PC-9 (cell line): ENCODE results near the gene MTG2. TPM values are rescaled to one million over a fixed set of nuclear protein-coding genes. Genes with fewer than 3 reads are reported as not detected.

Experiments used
- BruUV-seq: library from RNA; stranded (reverse); fragments of 400-500 nt; replicated peaks from 2 replicates; lab custom pipeline; 2021; lab: Mats Ljungman, UMichigan
- CTCF ChIA-PET: fragments of 300-600 bp; sonication (Branson Sonifier 250); formaldehyde crosslinking; loops from one replicate; lab custom pipeline; 2022; ENCODE audit warnings: antibody characterized with exemption; lab: Charles Lee
- POLR2A ChIA-PET: fragments of 300-600 bp; sonication (Branson Sonifier 250); formaldehyde crosslinking; loops from one replicate; lab custom pipeline; 2022; ENCODE audit warnings: antibody characterized with exemption; ENCODE audit not compliant: unreplicated experiment; lab: Charles Lee
- DNase-seq, 2 experiments: peaks; one replicate each; pipeline versions ENCODE4 v3.0.0 to v3.0.0-alpha.2; 2015 to 2022; ENCODE audit warnings: mixed read lengths in 1 of 2
- H2AFZ ChIP-seq: fragments of 200-600 bp; sonication (generic); 2 replicates; pipeline ENCODE4 v1.8.1; 2017; ENCODE audit warnings: antibody characterized with exemption
- H3F3A ChIP-seq: fragments of 200-600 bp; sonication (generic); 2 replicates; pipeline ENCODE4 v1.8.1; 2017; ENCODE audit warnings: antibody characterized with exemption, mild to moderate bottlenecking, low read depth; ENCODE audit not compliant: insufficient read depth
- H3K27ac ChIP-seq: fragments of 200-600 bp; sonication (generic); 2 replicates; pipeline ENCODE4 v1.6.1; 2016; ENCODE audit warnings: mixed run types
- H3K27me3 ChIP-seq: fragments of 200-600 bp; sonication (generic); 2 replicates; pipeline ENCODE4 v1.6.1; 2016; ENCODE audit warnings: low read depth, mixed run types; ENCODE audit not compliant: insufficient read depth
- H3K36me3 ChIP-seq: fragments of 200-600 bp; sonication (generic); 2 replicates; pipeline ENCODE4 v1.6.1; 2016; ENCODE audit warnings: low read depth, mixed run types
- H3K4me1 ChIP-seq: fragments of 200-600 bp; sonication (generic); replicated peaks from 2 replicates; pipeline ENCODE4 v1.6.1; 2016; ENCODE audit warnings: mixed run types; ENCODE audit not compliant: insufficient read depth
- H3K4me2 ChIP-seq: fragments of 200-600 bp; sonication (generic); 2 replicates; pipeline ENCODE4 v1.6.1; 2017; ENCODE audit warnings: mixed run types
- H3K4me3 ChIP-seq: fragments of 200-600 bp; sonication (generic); 2 replicates; pipeline ENCODE4 v1.6.1; 2016; ENCODE audit warnings: mixed run types
- H3K79me2 ChIP-seq: fragments of 200-600 bp; sonication (generic); 2 replicates; pipeline ENCODE4 v1.6.1; 2017; ENCODE audit warnings: low read depth, mixed run types
- H3K9me2 ChIP-seq: fragments of 200-600 bp; sonication (generic); 2 replicates; pipeline ENCODE4 v1.8.1; 2017; ENCODE audit warnings: mild to moderate bottlenecking; ENCODE audit not compliant: insufficient read depth
- H3K9me3 ChIP-seq: fragments of 200-600 bp; sonication (generic); 2 replicates; pipeline ENCODE4 v1.8.1; 2016; ENCODE audit warnings: low read depth; ENCODE audit not compliant: insufficient read depth
- H4K20me1 ChIP-seq: fragments of 200-600 bp; sonication (generic); 2 replicates; pipeline ENCODE4 v1.8.1; 2017; ENCODE audit not compliant: insufficient read depth
- EZH2 ChIP-seq: fragments of 200-600 bp; sonication (generic); IDR thresholded peaks from 2 replicates; pipeline ENCODE4 v1.8.0; 2017; ENCODE audit warnings: antibody characterized with exemption, low read depth
- intact Hi-C: fragments of 100-400 bp; cut with micrococcal nuclease; formaldehyde crosslinking; loops from one replicate; pipeline ENCODE4 v1.10.0; 2022; ENCODE audit not compliant: unreplicated experiment
- total RNA-seq: library from RNA; stranded (reverse); gene quantifications from 2 replicates; pipeline ENCODE4 v1.2.3, GENCODE V29; 2021
- TF ChIP-seq, protein P1 (sequence below): fragments of 200-600 bp; sonication (generic); conservative IDR thresholded peaks from 2 replicates; pipeline ENCODE4 v1.6.1; 2017; ENCODE audit warnings: mixed run types, antibody characterized with exemption, mild to moderate bottlenecking, moderate library complexity

The MTG2 gene
- total RNA-seq, 1 experiment from 2014 or later = 58.1 TPM

DNA sequence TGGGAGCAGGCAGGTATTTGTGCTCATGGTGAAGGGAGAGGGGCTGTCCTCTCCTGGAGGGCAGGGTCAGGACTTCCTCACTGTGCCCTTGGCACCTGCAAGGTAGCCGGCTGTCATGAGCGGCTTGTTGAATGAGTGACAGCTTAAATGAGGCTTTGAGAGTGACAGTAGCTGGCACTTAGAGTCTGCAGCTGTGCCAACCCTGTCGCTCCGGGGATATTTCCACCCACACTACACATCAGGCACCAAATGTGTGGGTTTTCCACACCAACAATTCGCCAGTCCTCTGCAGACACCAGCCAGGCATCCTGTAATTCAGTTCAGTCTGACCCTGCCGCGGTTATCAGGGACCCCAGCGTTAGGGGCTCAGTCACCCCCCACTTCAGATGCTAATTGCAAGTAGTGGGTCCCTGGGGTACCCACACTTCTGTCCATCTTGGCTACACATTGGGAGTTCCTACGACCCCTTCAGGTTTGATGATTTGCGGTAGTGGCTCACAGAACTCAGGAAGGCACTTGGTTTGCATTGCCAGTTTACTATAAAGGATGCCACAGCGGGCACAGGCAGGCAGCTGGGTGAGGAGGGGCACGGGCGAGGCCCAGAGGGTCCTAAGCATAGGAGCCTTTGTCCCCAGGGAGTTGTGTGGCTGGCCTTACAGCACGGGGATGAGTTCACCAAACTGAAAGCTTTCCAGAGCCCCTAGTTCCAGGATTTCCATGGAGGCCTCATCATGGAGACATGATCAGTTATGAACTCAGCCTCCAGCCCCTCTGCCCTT, 9.1 kb downstream of the MTG2 start:
- ChIA-PET CTCF (no interaction called here), POLR2A (no interaction called here)
- H2AFZ ChIP-seq = no peak overlapping the region
- H3K9me3 ChIP-seq = no peaks in the 10 kb centered on the region
- intact Hi-C loops = no loop called here
- no peaks in the 10 kb centered on the region for H3K4me1 ChIP-seq
- BruUV-seq = no TSS peak
- peaks cover 36% of the 10 kb centered on the region for H4K20me1 ChIP-seq
- H3F3A ChIP-seq = peaks cover 8% of the 10 kb centered on the region; the same call in 1 of the 2 replicates
- TF ChIP-seq, protein P1, sequence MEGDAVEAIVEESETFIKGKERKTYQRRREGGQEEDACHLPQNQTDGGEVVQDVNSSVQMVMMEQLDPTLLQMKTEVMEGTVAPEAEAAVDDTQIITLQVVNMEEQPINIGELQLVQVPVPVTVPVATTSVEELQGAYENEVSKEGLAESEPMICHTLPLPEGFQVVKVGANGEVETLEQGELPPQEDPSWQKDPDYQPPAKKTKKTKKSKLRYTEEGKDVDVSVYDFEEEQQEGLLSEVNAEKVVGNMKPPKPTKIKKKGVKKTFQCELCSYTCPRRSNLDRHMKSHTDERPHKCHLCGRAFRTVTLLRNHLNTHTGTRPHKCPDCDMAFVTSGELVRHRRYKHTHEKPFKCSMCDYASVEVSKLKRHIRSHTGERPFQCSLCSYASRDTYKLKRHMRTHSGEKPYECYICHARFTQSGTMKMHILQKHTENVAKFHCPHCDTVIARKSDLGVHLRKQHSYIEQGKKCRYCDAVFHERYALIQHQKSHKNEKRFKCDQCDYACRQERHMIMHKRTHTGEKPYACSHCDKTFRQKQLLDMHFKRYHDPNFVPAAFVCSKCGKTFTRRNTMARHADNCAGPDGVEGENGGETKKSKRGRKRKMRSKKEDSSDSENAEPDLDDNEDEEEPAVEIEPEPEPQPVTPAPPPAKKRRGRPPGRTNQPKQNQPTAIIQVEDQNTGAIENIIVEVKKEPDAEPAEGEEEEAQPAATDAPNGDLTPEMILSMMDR = no peak
- no peak for TF ChIP-seq EZH2
- no peak overlapping the region for H3K27ac ChIP-seq
- peaks cover 22% of the 10 kb centered on the region for H3K79me2 ChIP-seq
- H3K4me2 ChIP-seq = no peak overlapping the region
- no peaks in the 10 kb centered on the region for H3K9me2 ChIP-seq
- H3K4me3 ChIP-seq = no peak overlapping the region
- no peaks in the 10 kb centered on the region for H3K27me3 ChIP-seq
- no peak for DNase-seq
- H3K36me3 ChIP-seq = peaks cover 23% of the 10 kb centered on the region

- no peak overlapping the region for H3K27ac ChIP-seq
- H2AFZ ChIP-seq = no peak overlapping the region
- DNase-seq = no peak
- H3K9me2 ChIP-seq = no peaks in the 10 kb centered on the region
- no peaks in the 10 kb centered on the region for H3K9me3 ChIP-seq
- CTCF ChIA-PET = no interaction called here
- no peaks in the 10 kb centered on the region for H3K4me1 ChIP-seq
- 0 out of 2 replicates have a peak, but pooled peaks cover 8% of the 10 kb centered on the region for H3F3A ChIP-seq
- H3K36me3 ChIP-seq = peaks cover 23% of the 10 kb centered on the region
- no peak overlapping the region for H3K4me3 ChIP-seq
- no peaks in the 10 kb centered on the region for H3K27me3 ChIP-seq
- peaks cover 15% of the 10 kb centered on the region for H3K79me2 ChIP-seq
- TF ChIP-seq, protein P1 = no peak
- no peak for TF ChIP-seq EZH2
- no TSS peak for BruUV-seq
- no peak overlapping the region for H3K4me2 ChIP-seq
- POLR2A ChIA-PET = no interaction called here
- intact Hi-C loops = no loop called here
- H4K20me1 ChIP-seq = peaks cover 30% of the 10 kb centered on the region
Observed at GRCh38 chr20:62192635-62193034, 9.8 kb downstream of the MTG2 start.

DNA sequence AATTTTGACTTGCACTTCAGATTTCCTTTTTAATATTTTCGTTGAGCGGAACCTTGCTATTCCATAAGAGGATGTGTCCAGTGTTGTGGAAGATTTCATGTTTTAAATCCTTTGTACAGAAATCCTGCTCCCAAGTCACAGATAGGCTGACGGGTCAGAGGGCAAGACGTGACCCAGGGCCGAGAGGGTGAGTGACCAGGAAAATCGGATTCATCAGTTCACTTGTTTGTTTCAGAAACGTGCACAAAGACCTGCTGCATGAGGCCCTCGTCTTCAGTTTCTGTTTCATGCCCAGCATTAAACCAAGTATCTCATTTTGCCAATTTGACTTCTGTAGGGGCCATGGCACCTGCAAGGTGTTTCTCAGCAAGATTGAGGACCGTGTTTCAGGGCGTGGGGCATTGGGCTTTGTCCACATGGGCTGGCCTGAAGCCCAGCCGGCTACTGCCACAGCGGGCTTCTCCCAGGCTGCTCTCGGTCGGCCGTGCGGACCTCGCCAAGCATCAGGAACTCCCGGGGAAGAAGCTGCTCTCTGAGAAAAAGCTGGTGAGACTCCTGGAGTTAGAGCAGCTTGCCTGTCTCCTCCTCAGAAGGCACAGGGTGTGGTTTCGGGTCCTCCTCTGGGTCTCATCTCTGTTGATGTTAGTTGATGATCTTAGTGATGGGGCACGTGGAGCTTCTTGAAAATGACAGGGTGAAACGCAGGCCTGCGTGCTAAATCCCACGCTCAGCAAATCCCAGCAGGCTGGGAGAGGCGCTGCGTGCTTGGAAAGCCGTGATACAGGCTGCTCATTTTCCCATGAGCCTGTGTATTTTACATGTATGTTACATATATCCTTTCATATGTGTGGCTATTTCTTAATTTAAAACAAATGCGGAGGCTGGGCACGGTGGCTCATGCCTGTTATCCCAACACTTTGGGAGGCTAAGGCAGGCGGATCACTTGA, 10.5 kb downstream of the MTG2 start:
- Histone ChIP-seq H3K27me3 (no peaks in the 10 kb centered on the region), H3K27ac (no peak overlapping the region), H3K4me1 (no peaks in the 10 kb centered on the region), H3K36me3 (peaks cover 23% of the 10 kb centered on the region), H2AFZ (no peak overlapping the region), H3K4me3 (no peak overlapping the region), H3K9me2 (no peaks in the 10 kb centered on the region), H3K9me3 (no peaks in the 10 kb centered on the region), H3F3A (0 out of 2 replicates have a peak, but pooled peaks cover 8% of the 10 kb centered on the region), H3K79me2 (peaks cover 8% of the 10 kb centered on the region), H4K20me1 (peaks cover 28% of the 10 kb centered on the region), H3K4me2 (no peak overlapping the region)
- BruUV-seq = no TSS peak
- no peak for DNase-seq
- ChIA-PET CTCF (no interaction called here), POLR2A (no interaction called here)
- TF ChIP-seq, protein P1 = no peak
- no peak for TF ChIP-seq EZH2
- intact Hi-C loops = no loop called here
